Measurements from ENCODE around the gene DNAJA4.

The DNAJA4 gene

DNA sequence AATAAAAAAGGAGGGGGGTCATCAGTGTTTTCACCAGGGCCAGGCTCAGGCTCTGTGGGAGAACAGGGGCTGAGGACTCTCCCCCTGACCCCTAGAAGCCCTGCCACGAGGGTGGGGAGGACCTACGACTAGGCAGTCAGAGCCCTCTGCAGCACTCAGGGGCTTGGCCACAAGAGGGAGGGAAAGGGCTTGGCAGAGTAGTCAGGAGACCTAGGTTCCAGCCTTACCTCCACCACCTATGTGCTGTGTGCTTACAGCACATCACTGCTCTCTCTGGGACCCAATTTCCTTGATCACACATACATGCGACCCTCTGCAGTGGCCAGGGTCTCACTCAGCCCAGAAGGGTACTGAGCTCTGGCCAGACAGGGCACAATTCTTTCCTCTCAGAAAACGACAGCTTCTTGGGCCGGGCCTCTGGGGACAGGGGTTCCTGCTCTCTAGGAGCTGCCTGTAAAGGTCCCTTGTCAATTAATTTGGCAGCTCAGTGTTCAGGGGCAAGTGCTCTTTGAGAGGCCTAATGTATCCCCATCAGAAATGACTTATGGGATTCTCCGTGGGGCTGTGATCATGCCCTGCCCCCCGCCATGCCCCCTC is 51.4 kb downstream of the DNAJA4 start:
- no peak for DNase-seq (ENCODE audit: low spot score)

DNA sequence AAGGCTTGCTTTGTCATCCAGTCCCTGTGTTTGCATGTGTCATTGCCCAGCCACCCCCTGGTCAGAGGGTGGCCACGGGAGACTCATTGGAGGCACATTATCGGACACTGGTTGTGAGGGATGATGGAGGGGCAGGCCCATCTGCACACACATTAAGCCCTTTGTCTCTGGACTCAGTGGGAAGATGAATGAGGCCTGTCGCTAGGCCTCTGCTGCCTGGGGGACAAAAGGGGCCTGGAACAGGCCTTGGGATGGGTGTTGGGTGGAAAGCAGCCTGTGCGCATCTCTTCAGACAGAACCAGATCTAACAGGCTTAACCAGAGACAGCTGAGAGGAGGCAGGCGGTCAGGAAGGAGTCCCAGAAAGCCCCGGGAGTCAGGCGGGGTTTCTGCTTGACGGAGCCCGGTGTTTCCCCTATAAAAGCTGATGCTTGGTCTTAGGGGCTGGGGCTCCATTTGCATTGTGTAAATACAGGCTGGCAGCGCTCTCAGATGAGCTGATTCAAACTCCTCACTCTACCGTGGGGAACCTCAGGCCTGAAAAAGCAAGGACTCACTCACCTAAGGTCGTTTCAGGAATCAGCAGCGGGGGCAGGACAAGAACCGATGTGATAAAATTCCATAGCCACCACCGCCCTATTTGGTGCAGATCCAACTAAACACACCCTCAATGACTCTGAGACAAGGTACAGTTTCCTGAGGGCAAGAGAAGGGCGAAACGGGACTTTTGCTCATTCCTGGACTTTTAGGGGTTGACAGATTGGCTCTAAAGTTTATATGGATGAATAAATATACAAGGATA is 52.1 kb downstream of the DNAJA4 start:
- no peak for DNase-seq (ENCODE audit: low spot score)

GRCh38 chr15:78317145-78317836 is 52.9 kb downstream of the DNAJA4 start:
- DNase-seq (ENCODE audit: low spot score), result peak; percentile 33

- no peak for DNase-seq (ENCODE audit: low spot score)
Measured at GRCh38 chr15:78319588-78319987, 55.2 kb downstream of the DNAJA4 start.

- DNase-seq (ENCODE audit: low spot score), result no peak
Measured at GRCh38 chr15:78320183-78320582, 55.8 kb downstream of the DNAJA4 start.

- DNase-seq (ENCODE audit: low spot score), result no peak
Measured at GRCh38 chr15:78321041-78321570, 56.7 kb downstream of the DNAJA4 start.

DNA sequence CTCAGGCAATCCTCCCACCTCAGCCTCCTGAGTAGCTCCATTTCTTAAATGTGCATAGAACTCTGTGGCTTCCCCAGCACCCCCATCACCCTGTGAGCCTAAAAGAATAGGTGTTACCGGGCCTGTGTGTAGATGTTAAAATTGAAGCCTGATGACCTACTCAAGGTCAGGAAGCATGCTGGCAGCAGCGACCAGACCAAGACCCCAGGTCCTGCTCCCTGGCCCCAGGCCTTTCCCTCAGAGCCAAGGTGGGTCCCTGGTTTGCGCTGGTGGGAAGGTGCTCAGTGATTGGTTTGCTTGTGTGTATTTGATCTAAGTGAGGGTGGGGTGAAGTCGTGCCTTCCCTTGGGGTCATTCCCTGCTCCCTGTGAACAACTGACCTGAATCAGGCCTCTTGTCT is 57.4 kb downstream of the DNAJA4 start:
- DNase-seq (ENCODE audit: low spot score), result no peak

DNA sequence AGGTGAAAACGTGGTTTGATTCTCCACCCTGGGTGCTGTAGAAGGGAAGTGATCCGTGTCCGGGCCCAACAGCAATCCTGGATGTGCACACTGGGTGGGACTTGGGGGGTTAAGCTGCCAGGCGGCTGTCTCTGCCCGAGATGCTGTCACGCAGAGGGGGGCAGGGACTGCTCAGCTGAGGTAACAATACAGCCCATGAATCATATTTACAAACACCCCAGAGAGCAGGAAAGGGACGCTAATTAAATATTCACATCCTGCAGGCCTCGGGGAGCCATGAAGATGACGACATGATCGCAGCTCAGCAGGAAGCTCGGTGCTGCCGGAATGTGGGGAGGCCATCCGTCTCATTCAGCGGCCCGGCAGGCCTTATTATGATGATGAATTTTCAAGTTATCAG is 57.9 kb downstream of the DNAJA4 start:
- no peak for DNase-seq (ENCODE audit: low spot score)

DNA sequence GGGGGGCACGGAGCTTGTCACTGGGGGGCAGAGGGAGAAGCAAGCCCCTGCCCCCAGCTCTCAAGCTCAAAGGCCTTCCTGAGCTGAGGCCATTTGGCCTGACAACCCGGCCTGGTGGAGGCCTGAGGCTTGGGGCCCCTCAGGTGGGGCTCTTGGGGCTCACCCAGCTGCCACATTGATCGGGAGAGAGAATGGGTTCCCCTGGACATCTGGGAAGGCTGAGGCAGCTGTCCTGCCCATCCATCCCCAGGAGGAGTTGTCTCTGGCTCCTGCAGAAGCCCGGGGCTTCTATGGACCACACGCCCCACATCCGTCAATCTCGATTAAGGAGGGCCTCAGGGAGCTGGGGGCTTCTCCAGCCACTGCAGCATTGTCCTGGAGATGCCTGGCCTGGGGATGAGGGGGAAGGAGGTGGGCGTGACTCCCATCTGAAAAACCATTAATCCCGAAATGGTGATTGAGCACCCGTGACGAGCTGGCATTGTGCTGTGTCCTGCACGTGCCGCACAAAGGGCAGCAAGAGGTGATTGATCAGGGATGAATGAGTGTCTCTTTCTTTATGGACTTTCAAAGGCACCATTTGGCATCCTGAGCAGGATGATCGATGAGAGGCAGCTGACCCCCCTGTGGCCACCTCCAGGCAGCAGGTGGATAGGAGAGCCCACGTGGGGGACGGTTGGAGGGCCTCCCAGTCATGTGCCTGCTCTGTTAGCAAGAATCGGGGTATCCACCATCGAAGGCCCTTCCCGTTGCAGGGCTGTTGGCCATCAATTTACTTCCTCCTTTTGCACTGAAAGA is 58.6 kb downstream of the DNAJA4 start:
- no peak for DNase-seq (ENCODE audit: low spot score)

DNA sequence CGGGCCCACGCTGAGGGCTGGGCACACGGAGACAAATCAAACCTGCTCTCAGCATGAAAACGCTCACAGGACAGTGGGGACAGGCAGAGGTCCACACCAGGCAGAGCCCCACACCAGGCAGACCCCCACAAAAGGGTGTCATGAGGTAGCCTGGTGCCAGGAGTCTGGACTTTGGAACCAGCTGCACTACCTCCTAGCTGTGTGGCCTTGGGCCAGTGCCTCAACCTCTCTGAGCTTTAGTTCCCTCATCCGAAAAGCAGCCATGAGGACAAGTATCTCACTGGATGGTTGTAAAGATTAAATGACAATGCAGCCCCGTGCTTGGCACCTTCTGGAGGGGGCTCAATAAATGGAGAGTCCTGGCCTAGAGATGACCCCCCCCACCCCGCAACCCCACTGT is 59.3 kb downstream of the DNAJA4 start:
- no peak for DNase-seq (ENCODE audit: low spot score)

GRCh38 chr15:78324144-78324543 is 59.8 kb downstream of the DNAJA4 start:
- no peak for DNase-seq (ENCODE audit: low spot score)

- DNase-seq (ENCODE audit: low spot score), result peak; percentile 68
Measured at GRCh38 chr15:78325092-78325843, 60.9 kb downstream of the DNAJA4 start.

DNA sequence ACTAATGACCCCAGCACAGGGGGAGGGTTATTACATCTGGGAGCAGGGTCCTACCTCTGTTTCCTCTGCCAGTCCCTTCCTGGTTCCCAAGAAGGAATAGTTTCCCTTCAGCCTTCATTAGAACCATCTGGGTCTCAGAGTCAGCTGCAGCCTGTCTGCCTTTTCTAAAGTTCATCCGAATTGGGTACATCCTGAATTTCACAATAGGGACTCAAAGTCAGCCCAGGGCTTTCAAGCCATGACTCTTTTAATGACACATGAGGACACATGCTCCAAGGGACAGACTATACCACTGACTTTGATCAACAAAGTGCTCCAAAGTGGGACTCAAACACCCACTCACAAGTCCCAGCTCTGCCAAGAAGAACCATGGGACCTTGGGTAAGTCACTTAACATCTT is 63.1 kb downstream of the DNAJA4 start:
- DNase-seq (ENCODE audit: low spot score), result no peak

DNA sequence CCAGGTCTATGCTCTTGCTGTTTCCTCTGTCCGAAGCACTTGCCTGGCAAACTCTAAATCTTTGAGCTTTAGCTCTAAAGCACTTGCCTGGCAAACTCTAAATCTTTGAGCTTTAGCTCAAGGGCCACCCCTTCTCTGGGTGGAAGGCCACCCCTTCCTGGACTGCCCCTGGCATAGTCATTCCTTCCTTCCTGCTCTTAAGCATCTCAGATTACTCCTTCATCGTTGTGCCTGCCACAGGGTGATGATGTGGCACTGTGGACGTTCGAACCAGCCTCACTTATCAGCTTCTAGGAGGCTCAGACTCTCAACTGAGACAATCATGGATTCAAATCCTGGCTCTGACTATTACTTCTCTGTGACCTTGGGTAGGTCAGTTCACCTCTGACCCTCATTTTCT is 65.3 kb downstream of the DNAJA4 start:
- no peak for DNase-seq (ENCODE audit: low spot score)

Data from SW480 (cell line).